Measurements from ENCODE around the gene PRPF6. TPM values are rescaled to one million over a fixed set of nuclear protein-coding genes. Genes with fewer than 3 reads are reported as not detected.

The PRPF6 gene
- total and polyA plus RNA-seq, 2 of the 13 experiments (the other 11 are each of a cell fraction or from before 2014, with no cell fraction given): 63.7 to 101 TPM

DNA sequence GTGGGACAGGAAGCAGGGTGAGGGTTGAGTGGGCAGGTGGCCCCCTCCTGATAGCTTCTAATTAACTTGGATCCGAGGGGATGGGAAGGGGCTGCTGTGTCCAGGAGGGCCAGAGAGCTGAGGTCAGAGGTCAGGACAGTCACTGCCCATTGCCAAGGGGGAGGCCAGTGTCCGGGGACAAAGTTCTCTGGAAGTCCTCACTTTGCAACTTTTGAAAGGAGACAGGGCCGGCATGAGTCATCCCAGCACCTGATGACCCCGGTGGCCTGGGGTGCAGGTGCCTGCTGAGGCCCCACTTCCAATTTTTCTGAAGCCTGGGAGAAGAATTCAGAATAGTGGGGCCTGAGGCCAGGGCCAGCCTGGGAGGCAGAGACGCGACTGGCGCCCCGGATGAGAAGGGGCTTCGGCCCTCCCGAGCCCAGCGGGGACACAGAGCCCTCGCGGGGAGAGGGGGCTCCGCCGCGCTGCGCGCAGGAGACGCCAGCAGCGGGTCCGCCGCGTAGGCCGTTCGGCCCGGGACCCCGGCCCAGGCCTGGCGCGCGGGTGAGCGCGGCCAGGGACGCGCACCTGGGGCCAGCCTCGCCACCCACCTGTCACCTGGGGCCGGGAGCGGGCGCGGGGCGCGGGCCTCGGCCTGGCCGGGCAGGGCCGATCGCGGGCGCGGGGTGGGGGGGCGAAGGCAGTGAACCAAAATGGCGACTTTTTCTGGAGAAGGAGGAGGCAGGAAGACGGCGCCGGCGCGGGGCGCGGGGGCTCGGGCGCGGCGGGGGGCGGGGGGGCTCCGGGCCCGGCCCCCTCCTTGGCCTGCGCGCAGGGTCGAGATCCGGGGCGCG, 11.8 kb upstream of the PRPF6 start (continued):
- TF ChIP-seq ZNF335 (CRISPR knock-in tag; IDR thresholded peaks at IDR 0.05) (no peak; the same call in 1 of the 2 replicates), ZC3H13 (CRISPR knock-in tag; IDR thresholded peaks at IDR 0.05) (no peak), SCMH1 (CRISPR knock-in tag; IDR thresholded peaks at IDR 0.05; ENCODE audit: borderline replicate concordance) (no peak), ZNF724P (CRISPR knock-in tag; IDR thresholded peaks at IDR 0.05; ENCODE audit: borderline replicate concordance) (no peak; the same call in 1 of the 2 replicates), MZF1 (CRISPR knock-in tag; IDR thresholded peaks at IDR 0.05; ENCODE audit: borderline replicate concordance) (0 out of 2 replicates have a peak, but pooled peaks have one; percentile 56)
- TF ChIP-seq, protein P1, sequence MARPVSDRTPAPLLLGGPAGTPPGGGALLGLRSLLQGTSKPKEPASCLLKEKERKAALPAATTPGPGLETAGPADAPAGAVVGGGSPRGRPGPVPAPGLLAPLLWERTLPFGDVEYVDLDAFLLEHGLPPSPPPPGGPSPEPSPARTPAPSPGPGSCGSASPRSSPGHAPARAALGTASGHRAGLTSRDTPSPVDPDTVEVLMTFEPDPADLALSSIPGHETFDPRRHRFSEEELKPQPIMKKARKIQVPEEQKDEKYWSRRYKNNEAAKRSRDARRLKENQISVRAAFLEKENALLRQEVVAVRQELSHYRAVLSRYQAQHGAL (CRISPR knock-in tag; IDR thresholded peaks at IDR 0.05; ENCODE audit: not compliant biosample characterization): no peak
- TF ChIP-seq, protein P2, sequence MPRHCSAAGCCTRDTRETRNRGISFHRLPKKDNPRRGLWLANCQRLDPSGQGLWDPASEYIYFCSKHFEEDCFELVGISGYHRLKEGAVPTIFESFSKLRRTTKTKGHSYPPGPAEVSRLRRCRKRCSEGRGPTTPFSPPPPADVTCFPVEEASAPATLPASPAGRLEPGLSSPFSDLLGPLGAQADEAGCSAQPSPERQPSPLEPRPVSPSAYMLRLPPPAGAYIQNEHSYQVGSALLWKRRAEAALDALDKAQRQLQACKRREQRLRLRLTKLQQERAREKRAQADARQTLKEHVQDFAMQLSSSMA (CRISPR knock-in tag; IDR thresholded peaks at IDR 0.05): no peak
- TF ChIP-seq, protein P3, sequence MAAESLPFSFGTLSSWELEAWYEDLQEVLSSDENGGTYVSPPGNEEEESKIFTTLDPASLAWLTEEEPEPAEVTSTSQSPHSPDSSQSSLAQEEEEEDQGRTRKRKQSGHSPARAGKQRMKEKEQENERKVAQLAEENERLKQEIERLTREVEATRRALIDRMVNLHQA (CRISPR knock-in tag; IDR thresholded peaks at IDR 0.05): no peak

Data from HepG2 (cell line).